ENCODE data around the gene SLC35F1.

GRCh38 chr6:118054082-118054481 is 147.0 kb downstream of the SLC35F1 start:
- TF ChIP-seq, protein P1, sequence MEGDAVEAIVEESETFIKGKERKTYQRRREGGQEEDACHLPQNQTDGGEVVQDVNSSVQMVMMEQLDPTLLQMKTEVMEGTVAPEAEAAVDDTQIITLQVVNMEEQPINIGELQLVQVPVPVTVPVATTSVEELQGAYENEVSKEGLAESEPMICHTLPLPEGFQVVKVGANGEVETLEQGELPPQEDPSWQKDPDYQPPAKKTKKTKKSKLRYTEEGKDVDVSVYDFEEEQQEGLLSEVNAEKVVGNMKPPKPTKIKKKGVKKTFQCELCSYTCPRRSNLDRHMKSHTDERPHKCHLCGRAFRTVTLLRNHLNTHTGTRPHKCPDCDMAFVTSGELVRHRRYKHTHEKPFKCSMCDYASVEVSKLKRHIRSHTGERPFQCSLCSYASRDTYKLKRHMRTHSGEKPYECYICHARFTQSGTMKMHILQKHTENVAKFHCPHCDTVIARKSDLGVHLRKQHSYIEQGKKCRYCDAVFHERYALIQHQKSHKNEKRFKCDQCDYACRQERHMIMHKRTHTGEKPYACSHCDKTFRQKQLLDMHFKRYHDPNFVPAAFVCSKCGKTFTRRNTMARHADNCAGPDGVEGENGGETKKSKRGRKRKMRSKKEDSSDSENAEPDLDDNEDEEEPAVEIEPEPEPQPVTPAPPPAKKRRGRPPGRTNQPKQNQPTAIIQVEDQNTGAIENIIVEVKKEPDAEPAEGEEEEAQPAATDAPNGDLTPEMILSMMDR (tag by site-specific recombination; IDR thresholded peaks at IDR 0.05), result no peak
- TF ChIP-seq ZFP3 (tag by site-specific recombination; IDR thresholded peaks at IDR 0.05; ENCODE audit: low read depth) (no peak), ZBTB10 (tag by site-specific recombination; IDR thresholded peaks at IDR 0.05) (no peak), ZBTB11 (tag by site-specific recombination; conservative IDR thresholded peaks at IDR 0.05; ENCODE audit: low read depth) (no peak), ZNF747 (tag by site-specific recombination; IDR thresholded peaks at IDR 0.05) (no peak), ZNF777 (tag by site-specific recombination; IDR thresholded peaks at IDR 0.05; ENCODE audit: borderline replicate concordance) (no peak), ZNF658 (tag by site-specific recombination; IDR thresholded peaks at IDR 0.05) (no peak), ZNF529 (tag by site-specific recombination; IDR thresholded peaks at IDR 0.05; ENCODE audit: insufficient replicate concordance) (no peak), YY1 (tag by site-specific recombination; IDR thresholded peaks at IDR 0.05) (no peak), ZNF433 (tag by site-specific recombination; IDR thresholded peaks at IDR 0.05; ENCODE audit: low read depth) (no peak), ZNF266 (tag by site-specific recombination; IDR thresholded peaks at IDR 0.05; ENCODE audit: low read depth) (no peak)
- TF ChIP-seq, protein P2, sequence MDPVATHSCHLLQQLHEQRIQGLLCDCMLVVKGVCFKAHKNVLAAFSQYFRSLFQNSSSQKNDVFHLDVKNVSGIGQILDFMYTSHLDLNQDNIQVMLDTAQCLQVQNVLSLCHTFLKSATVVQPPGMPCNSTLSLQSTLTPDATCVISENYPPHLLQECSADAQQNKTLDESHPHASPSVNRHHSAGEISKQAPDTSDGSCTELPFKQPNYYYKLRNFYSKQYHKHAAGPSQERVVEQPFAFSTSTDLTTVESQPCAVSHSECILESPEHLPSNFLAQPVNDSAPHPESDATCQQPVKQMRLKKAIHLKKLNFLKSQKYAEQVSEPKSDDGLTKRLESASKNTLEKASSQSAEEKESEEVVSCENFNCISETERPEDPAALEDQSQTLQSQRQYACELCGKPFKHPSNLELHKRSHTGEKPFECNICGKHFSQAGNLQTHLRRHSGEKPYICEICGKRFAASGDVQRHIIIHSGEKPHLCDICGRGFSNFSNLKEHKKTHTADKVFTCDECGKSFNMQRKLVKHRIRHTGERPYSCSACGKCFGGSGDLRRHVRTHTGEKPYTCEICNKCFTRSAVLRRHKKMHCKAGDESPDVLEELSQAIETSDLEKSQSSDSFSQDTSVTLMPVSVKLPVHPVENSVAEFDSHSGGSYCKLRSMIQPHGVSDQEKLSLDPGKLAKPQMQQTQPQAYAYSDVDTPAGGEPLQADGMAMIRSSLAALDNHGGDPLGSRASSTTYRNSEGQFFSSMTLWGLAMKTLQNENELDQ (tag by site-specific recombination; IDR thresholded peaks at IDR 0.05; ENCODE audit: low read depth), result no peak
- TF ChIP-seq, protein P3, sequence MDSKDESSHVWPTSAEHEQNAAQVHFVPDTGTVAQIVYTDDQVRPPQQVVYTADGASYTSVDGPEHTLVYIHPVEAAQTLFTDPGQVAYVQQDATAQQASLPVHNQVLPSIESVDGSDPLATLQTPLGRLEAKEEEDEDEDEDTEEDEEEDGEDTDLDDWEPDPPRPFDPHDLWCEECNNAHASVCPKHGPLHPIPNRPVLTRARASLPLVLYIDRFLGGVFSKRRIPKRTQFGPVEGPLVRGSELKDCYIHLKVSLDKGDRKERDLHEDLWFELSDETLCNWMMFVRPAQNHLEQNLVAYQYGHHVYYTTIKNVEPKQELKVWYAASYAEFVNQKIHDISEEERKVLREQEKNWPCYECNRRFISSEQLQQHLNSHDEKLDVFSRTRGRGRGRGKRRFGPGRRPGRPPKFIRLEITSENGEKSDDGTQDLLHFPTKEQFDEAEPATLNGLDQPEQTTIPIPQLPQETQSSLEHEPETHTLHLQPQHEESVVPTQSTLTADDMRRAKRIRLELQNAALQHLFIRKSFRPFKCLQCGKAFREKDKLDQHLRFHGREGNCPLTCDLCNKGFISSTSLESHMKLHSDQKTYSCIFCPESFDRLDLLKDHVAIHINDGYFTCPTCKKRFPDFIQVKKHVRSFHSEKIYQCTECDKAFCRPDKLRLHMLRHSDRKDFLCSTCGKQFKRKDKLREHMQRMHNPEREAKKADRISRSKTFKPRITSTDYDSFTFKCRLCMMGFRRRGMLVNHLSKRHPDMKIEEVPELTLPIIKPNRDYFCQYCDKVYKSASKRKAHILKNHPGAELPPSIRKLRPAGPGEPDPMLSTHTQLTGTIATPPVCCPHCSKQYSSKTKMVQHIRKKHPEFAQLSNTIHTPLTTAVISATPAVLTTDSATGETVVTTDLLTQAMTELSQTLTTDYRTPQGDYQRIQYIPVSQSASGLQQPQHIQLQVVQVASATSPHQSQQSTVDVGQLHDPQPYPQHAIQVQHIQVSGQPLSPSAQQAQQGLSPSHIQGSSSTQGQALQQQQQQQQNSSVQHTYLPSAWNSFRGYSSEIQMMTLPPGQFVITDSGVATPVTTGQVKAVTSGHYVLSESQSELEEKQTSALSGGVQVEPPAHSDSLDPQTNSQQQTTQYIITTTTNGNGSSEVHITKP (tag by site-specific recombination; IDR thresholded peaks at IDR 0.05), result no peak
- TF ChIP-seq, protein P4, sequence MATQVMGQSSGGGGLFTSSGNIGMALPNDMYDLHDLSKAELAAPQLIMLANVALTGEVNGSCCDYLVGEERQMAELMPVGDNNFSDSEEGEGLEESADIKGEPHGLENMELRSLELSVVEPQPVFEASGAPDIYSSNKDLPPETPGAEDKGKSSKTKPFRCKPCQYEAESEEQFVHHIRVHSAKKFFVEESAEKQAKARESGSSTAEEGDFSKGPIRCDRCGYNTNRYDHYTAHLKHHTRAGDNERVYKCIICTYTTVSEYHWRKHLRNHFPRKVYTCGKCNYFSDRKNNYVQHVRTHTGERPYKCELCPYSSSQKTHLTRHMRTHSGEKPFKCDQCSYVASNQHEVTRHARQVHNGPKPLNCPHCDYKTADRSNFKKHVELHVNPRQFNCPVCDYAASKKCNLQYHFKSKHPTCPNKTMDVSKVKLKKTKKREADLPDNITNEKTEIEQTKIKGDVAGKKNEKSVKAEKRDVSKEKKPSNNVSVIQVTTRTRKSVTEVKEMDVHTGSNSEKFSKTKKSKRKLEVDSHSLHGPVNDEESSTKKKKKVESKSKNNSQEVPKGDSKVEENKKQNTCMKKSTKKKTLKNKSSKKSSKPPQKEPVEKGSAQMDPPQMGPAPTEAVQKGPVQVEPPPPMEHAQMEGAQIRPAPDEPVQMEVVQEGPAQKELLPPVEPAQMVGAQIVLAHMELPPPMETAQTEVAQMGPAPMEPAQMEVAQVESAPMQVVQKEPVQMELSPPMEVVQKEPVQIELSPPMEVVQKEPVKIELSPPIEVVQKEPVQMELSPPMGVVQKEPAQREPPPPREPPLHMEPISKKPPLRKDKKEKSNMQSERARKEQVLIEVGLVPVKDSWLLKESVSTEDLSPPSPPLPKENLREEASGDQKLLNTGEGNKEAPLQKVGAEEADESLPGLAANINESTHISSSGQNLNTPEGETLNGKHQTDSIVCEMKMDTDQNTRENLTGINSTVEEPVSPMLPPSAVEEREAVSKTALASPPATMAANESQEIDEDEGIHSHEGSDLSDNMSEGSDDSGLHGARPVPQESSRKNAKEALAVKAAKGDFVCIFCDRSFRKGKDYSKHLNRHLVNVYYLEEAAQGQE (tag by site-specific recombination; IDR thresholded peaks at IDR 0.05), result no peak
